PC-9 (cell line): Measurements from ENCODE around the gene EEF2K. TPM values are rescaled to one million over a fixed set of nuclear protein-coding genes. Genes with fewer than 3 reads are reported as not detected.

Experiments used
- BruUV-seq: library from RNA; stranded (reverse); fragments of 400-500 nt; replicated peaks from 2 replicates; lab custom pipeline; 2021; lab: Mats Ljungman, UMichigan
- CTCF ChIA-PET: fragments of 300-600 bp; sonication (Branson Sonifier 250); formaldehyde crosslinking; loops from one replicate; lab custom pipeline; 2022; ENCODE audit warnings: antibody characterized with exemption; lab: Charles Lee
- POLR2A ChIA-PET: fragments of 300-600 bp; sonication (Branson Sonifier 250); formaldehyde crosslinking; loops from one replicate; lab custom pipeline; 2022; ENCODE audit warnings: antibody characterized with exemption; ENCODE audit not compliant: unreplicated experiment; lab: Charles Lee
- DNase-seq, 2 experiments: peaks; one replicate each; pipeline versions ENCODE4 v3.0.0 to v3.0.0-alpha.2; 2015 to 2022; ENCODE audit warnings: mixed read lengths in 1 of 2
- H2AFZ ChIP-seq: fragments of 200-600 bp; sonication (generic); 2 replicates; pipeline ENCODE4 v1.8.1; 2017; ENCODE audit warnings: antibody characterized with exemption
- H3F3A ChIP-seq: fragments of 200-600 bp; sonication (generic); 2 replicates; pipeline ENCODE4 v1.8.1; 2017; ENCODE audit warnings: antibody characterized with exemption, mild to moderate bottlenecking, low read depth; ENCODE audit not compliant: insufficient read depth
- H3K27ac ChIP-seq: fragments of 200-600 bp; sonication (generic); 2 replicates; pipeline ENCODE4 v1.6.1; 2016; ENCODE audit warnings: mixed run types
- H3K27me3 ChIP-seq: fragments of 200-600 bp; sonication (generic); 2 replicates; pipeline ENCODE4 v1.6.1; 2016; ENCODE audit warnings: low read depth, mixed run types; ENCODE audit not compliant: insufficient read depth
- H3K36me3 ChIP-seq: fragments of 200-600 bp; sonication (generic); 2 replicates; pipeline ENCODE4 v1.6.1; 2016; ENCODE audit warnings: low read depth, mixed run types
- H3K4me1 ChIP-seq: fragments of 200-600 bp; sonication (generic); replicated peaks from 2 replicates; pipeline ENCODE4 v1.6.1; 2016; ENCODE audit warnings: mixed run types; ENCODE audit not compliant: insufficient read depth
- H3K4me2 ChIP-seq: fragments of 200-600 bp; sonication (generic); 2 replicates; pipeline ENCODE4 v1.6.1; 2017; ENCODE audit warnings: mixed run types
- H3K4me3 ChIP-seq: fragments of 200-600 bp; sonication (generic); 2 replicates; pipeline ENCODE4 v1.6.1; 2016; ENCODE audit warnings: mixed run types
- H3K79me2 ChIP-seq: fragments of 200-600 bp; sonication (generic); 2 replicates; pipeline ENCODE4 v1.6.1; 2017; ENCODE audit warnings: low read depth, mixed run types
- H3K9me2 ChIP-seq: fragments of 200-600 bp; sonication (generic); 2 replicates; pipeline ENCODE4 v1.8.1; 2017; ENCODE audit warnings: mild to moderate bottlenecking; ENCODE audit not compliant: insufficient read depth
- H3K9me3 ChIP-seq: fragments of 200-600 bp; sonication (generic); 2 replicates; pipeline ENCODE4 v1.8.1; 2016; ENCODE audit warnings: low read depth; ENCODE audit not compliant: insufficient read depth
- H4K20me1 ChIP-seq: fragments of 200-600 bp; sonication (generic); 2 replicates; pipeline ENCODE4 v1.8.1; 2017; ENCODE audit not compliant: insufficient read depth
- CTCF ChIP-seq: fragments of 200-600 bp; sonication (generic); conservative IDR thresholded peaks from 2 replicates; pipeline ENCODE4 v1.6.1; 2017; ENCODE audit warnings: mixed run types, antibody characterized with exemption, mild to moderate bottlenecking, moderate library complexity
- EZH2 ChIP-seq: fragments of 200-600 bp; sonication (generic); IDR thresholded peaks from 2 replicates; pipeline ENCODE4 v1.8.0; 2017; ENCODE audit warnings: antibody characterized with exemption, low read depth
- intact Hi-C: fragments of 100-400 bp; cut with micrococcal nuclease; formaldehyde crosslinking; loops from one replicate; pipeline ENCODE4 v1.10.0; 2022; ENCODE audit not compliant: unreplicated experiment
- total RNA-seq: library from RNA; stranded (reverse); gene quantifications from 2 replicates; pipeline ENCODE4 v1.2.3, GENCODE V29; 2021

EEF2K gene
- total RNA-seq, 1 experiment from 2014 or later = 29.8 TPM

GRCh38 chr16:22323173-22323958 is 117.3 kb downstream of the EEF2K start:
- DNase-seq = no peak
- Histone ChIP-seq H4K20me1 (peaks cover 17% of the 10 kb centered on the region), H3K4me2 (no peak overlapping the region), H3K27ac (no peak overlapping the region), H3K9me3 (no peaks in the 10 kb centered on the region), H3K4me3 (no peak overlapping the region), H3K36me3 (0 out of 2 replicates have a peak, but pooled peaks cover 9% of the 10 kb centered on the region), H3K27me3 (no peaks in the 10 kb centered on the region), H2AFZ (no peak overlapping the region), H3K9me2 (no peaks in the 10 kb centered on the region), H3K79me2 (no peaks in the 10 kb centered on the region; the same call in 1 of the 2 replicates), H3K4me1 (no peaks in the 10 kb centered on the region), H3F3A (peaks cover 10% of the 10 kb centered on the region; the same call in 1 of the 2 replicates)
- intact Hi-C loops = loop anchor here (5.0 kb wide), 2 partner anchors 766 to 1021 kb away; no protein-coding TSS in a partner anchor
- TF ChIP-seq CTCF (no peak), EZH2 (no peak)
- CTCF ChIA-PET = interaction anchor here (0.5 kb wide), 1 partner anchor 340 kb away, joined by 3 read pairs; no protein-coding TSS in a partner anchor
- POLR2A ChIA-PET = no interaction called here
- BruUV-seq = no TSS peak

GRCh38 chr16:22323959-22324786 is 118.1 kb downstream of the EEF2K start:
- intact Hi-C loops = loop anchor here (5.0 kb wide), 2 partner anchors 767 to 1022 kb away; no protein-coding TSS in a partner anchor
- Histone ChIP-seq H3K4me3 (no peak overlapping the region), H3K36me3 (0 out of 2 replicates have a peak, but pooled peaks cover 6% of the 10 kb centered on the region), H3K4me1 (no peaks in the 10 kb centered on the region), H3K4me2 (no peak overlapping the region), H3K9me2 (no peaks in the 10 kb centered on the region), H2AFZ (no peak overlapping the region), H4K20me1 (peaks cover 19% of the 10 kb centered on the region), H3K79me2 (no peaks in the 10 kb centered on the region; the same call in 1 of the 2 replicates), H3K9me3 (no peaks in the 10 kb centered on the region), H3F3A (peaks cover 10% of the 10 kb centered on the region; the same call in 1 of the 2 replicates), H3K27me3 (no peaks in the 10 kb centered on the region), H3K27ac (no peak overlapping the region)
- no TSS peak for BruUV-seq
- no peak for TF ChIP-seq EZH2
- TF ChIP-seq CTCF = no peak
- DNase-seq = no peak
- POLR2A ChIA-PET = no interaction called here
- CTCF ChIA-PET = interaction anchor here (0.5 to 0.6 kb wide), 2 partner anchors 12 to 339 kb away, joined by 3 read pairs; no protein-coding TSS in a partner anchor
